HG03103 (cell line): ENCODE data around the gene KRTAP6-2.

Source experiments
- ATAC-seq: cut with Tn5 transposase; IDR thresholded peaks from one replicate; pipeline ENCODE4 v1.9.1; 2021; ENCODE audit warnings: low read depth; ENCODE audit not compliant: unreplicated experiment

The KRTAP6-2 gene

DNA sequence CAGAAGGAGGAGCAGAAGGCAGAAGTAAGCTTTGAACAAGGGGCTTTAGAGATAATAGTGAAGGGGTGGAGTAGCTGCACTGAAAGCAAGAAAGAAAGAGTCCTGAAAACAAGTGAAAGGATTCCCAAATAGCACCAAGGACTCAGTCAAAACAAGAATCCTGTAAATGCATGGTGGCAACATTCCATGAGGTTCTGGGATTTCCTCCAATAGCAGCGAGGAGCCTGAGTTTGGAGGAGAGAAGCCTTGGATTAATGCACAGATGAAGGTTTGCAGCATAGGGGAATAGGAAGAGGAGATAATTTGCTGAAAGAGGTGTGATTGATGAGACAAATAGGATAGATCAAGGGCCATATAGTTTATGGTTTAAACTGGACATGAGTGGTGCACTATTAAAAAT, 19.4 kb downstream of the KRTAP6-2 start:
- ATAC-seq: no peak

DNA sequence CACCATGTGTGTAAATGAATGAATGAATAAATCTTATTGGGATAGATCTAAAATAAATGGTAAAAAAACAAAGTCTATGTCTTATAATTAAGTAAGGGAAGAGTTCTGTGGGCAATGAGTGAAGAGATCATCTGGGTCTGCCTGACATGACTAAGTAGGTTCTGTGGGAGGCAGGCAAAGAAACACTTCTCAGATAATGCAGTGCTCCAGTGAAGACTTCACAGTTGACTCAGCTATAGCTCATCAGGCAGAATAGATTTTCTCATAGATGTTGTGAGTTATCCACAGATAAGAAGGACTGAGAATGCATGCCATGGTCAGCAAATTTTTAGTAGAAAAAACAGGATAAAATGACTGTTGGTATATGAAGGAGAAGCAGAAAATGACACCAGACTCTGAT, 20.9 kb downstream of the KRTAP6-2 start:
- no peak for ATAC-seq

GRCh38 chr21:30567617-30568016, 31.1 kb downstream of the KRTAP6-2 start:
- ATAC-seq: no peak

DNA sequence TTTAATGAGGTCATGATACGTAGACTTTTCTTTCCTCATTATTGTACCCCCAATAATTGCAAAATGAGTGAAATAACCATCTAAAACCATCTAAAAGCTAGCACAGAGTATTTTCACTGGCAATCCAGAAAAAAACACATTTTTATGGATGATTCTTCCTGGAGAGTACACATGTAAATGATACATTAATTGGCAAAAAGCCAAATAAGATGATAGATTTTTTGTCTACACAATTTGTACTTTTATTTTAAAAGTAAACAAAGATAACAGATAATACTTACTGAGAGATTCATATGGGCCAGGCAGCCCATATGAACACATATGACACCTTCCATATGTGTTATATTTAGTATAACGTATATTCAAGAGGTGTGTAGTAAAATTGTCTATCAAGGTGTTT, 35.1 kb downstream of the KRTAP6-2 start:
- ATAC-seq: no peak

DNA sequence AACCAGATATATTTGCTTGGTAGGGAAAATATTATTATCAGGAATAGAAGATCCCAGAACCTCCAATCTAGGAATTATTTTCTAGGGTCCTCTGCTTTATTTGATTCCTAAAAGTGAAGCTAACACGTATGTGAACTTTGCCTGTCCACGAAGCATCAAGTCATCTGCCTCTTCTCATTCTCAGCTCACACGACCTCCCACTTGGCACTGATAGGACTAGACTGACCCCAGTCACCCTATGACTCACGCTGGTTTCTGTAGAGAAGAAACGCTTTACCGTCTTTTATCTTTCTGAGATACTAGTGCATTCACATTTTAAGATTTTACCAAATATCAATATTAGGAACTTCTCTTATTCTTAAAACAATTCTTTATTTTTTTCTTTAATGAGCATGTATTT, 35.6 kb downstream of the KRTAP6-2 start:
- no peak for ATAC-seq

DNA sequence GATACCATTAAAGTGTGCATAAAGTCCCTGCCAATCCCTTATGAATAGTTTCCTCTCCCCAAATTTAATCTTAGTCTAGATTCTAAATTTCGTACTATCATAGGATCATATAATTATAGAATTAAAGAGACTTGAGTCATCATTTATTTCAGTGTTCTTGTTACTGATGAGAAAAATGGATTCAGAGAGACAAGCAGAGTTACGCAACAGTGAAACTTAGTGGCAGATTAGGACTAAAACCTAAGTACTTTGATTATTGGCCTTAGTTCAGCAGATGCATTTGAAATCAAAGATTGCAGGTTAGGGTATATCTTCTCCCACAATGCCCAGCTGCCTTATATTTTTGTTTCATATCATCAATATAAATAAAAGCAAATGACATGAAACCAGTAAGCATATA, 36.7 kb downstream of the KRTAP6-2 start:
- no peak for ATAC-seq

DNA sequence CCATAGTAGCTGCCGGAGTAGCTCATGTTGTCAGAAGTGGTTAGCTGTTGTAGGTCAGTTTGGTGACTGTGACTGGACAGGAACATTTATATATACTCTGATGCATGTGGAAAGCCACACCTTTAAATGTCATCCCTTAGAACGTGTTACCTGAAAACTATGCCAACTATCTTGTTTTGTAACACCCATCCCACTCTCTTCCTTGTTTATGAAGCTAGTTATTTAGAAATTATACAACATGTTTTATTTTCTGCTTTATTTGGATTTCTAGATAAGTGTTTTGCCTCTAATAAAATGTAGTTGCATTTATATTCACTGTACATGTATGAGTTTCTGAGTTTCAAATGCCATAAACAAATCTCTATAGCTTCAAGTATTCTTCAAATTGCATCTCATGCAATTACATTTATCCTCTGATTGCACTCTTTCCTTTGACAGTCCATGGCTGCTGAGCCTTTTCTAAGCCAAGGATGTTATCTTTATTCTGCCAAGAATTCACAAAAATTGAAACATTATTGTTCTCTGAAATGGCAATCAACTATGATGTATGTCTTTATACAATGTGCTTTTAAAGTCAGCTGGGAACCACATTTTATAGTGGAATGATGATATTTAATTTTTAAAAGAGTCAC, 37.3 kb downstream of the KRTAP6-2 start, which contains the start of gene KRTAP19-7:
KRTAP19-7 (minus strand) TSS at position 51 of the 632 bp plus-strand sequence; CDS start at position 26, 25 bp downstream.
- ATAC-seq: no peak

- ATAC-seq: no peak
Observed at GRCh38 chr21:30555095-30555494, 43.6 kb downstream of the KRTAP6-2 start.

DNA sequence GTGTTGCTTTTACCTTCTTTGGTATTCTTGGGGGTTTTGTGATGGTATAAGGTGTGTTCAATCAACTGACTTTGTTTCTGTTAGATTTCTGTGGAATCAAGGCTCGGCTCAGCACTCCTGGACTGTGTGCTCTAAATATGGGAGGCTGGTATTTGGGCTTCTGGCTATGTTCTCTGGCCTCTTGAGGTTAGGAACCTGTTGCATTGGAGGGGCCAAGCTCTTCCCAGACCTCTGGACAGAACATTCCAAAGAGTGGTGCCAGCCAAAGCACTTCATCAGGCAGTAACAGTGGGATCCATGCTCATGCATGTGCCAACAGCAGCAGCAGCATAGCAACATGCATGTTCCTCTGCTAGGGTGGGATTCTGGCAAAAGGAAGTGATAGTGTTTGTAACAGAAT, 45.9 kb downstream of the KRTAP6-2 start:
- no peak for ATAC-seq
